HCT116 (cell line): ENCODE results near the gene PRODH. TPM values are rescaled to one million over a fixed set of nuclear protein-coding genes. Genes with fewer than 3 reads are reported as not detected.

Source experiments
- ATAC-seq: fragments of 200-7000 bp; cut with Tn5 transposase; 2 replicates; pipeline ENCODE4 v1.9.1; 2020; ENCODE audit warnings: mild to moderate bottlenecking, moderate library complexity
- BruUV-seq: library from RNA; stranded (reverse); fragments of 400-500 nt; replicated peaks from 2 replicates; lab custom pipeline; 2021; lab: Mats Ljungman, UMichigan
- CTCF ChIA-PET: fragments of 300-600 bp; sonication (Branson Sonifier 250); formaldehyde crosslinking; loops from one replicate; lab custom pipeline; 2021; ENCODE audit warnings: antibody characterized with exemption; lab: Charles Lee
- POLR2A ChIA-PET: fragments of 300-600, 350-600 bp; sonication (Branson Sonifier 250); formaldehyde crosslinking; loops from one replicate; lab custom pipeline; 2021; ENCODE audit warnings: antibody characterized with exemption; lab: Charles Lee
- RAD21 ChIA-PET, 2 experiments: fragments of 300-600 bp; sonication (Branson Sonifier 250); formaldehyde crosslinking; loops; one replicate each; lab custom pipeline; 2023; ENCODE audit warnings: low total read pairs in 2 of 2; ENCODE audit not compliant: uncharacterized antibody in 2 of 2, unreplicated experiment in 2 of 2, low non-redundant PET in 1 of 2; lab: Charles Lee
- DNase-seq: peaks from one replicate; pipeline ENCODE4 v3.0.0-alpha.2; 2010; ENCODE audit warnings: low read depth, low spot score
- H2AFZ ChIP-seq: fragments of 200-600 bp; shearing (Covaris generic), sonication (generic); 2 replicates; pipeline ENCODE4 v1.6.1; 2017; ENCODE audit warnings: low read depth, mixed run types, mixed read lengths, antibody characterized with exemption, low read length; ENCODE audit not compliant: poor library complexity, severe bottlenecking
- H3K27ac ChIP-seq: 2 replicates; pipeline ENCODE4 v1.5.1; 2012; ENCODE audit warnings: low read depth, low read length
- H3K27me3 ChIP-seq: fragments of 200-600 bp; sonication (generic); 2 replicates; pipeline ENCODE4 v1.6.1; 2016; ENCODE audit warnings: mixed run types, low read length, mixed read lengths; ENCODE audit not compliant: insufficient read depth
- H3K36me3 ChIP-seq, 2 experiments: fragments of 200-500 bp in 1 of 2; fragments of 200-600 bp in 1 of 2; sonication (Bioruptor generic) in 1 of 2; sonication (generic) in 1 of 2; 2 replicates each; pipeline versions ENCODE4 v1.5.1 to v1.6.1; 2014 to 2016; ENCODE audit warnings: low read length in 2 of 2, inconsistent platforms in 1 of 2, mixed read lengths in 1 of 2, mixed run types in 1 of 2; ENCODE audit not compliant: insufficient read depth in 2 of 2, control insufficient read depth in 1 of 2
- H3K4me1 ChIP-seq, 2 experiments: fragments of 200-600 bp in 1 of 2; sonication (generic) in 1 of 2; 2 replicates each; pipeline versions ENCODE4 v1.5.1 to v1.6.1; 2012 to 2017; ENCODE audit warnings: low read length in 2 of 2, inconsistent platforms in 1 of 2, mild to moderate bottlenecking in 1 of 2, mixed read lengths in 1 of 2, mixed run types in 1 of 2, moderate library complexity in 1 of 2; ENCODE audit not compliant: insufficient read depth in 2 of 2, control insufficient read depth in 1 of 2
- H3K4me2 ChIP-seq: fragments of 200-600 bp; sonication (generic); 2 replicates; pipeline ENCODE4 v1.6.1; 2017; ENCODE audit warnings: mixed run types, low read length, mixed read lengths
- H3K4me3 ChIP-seq, 2 experiments: fragments of 200-600 bp in 1 of 2; sonication (generic) in 1 of 2; replicated peaks in 1 of 2; 2 replicates each; pipeline ENCODE4 v1.5.1; 2011 to 2016; ENCODE audit warnings: low read length in 2 of 2, control low read depth in 1 of 2, low read depth in 1 of 2, mild to moderate bottlenecking in 1 of 2, mixed read lengths in 1 of 2, mixed run types in 1 of 2
- H3K79me2 ChIP-seq: fragments of 200-600 bp; sonication (generic); 2 replicates; pipeline ENCODE4 v1.6.1; 2017; ENCODE audit warnings: mild to moderate bottlenecking, mixed run types, low read length, moderate library complexity, mixed read lengths; ENCODE audit not compliant: insufficient read depth
- H3K9ac ChIP-seq: fragments of 200-600 bp; sonication (generic); 2 replicates; pipeline ENCODE4 v1.6.1; 2016; ENCODE audit warnings: low read length, mixed read lengths
- H3K9me2 ChIP-seq: fragments of 200-600 bp; sonication (generic), shearing (Covaris generic); 2 replicates; pipeline ENCODE4 v1.6.1; 2017; ENCODE audit warnings: mixed run types, mild to moderate bottlenecking, moderate library complexity; ENCODE audit not compliant: insufficient read depth
- H3K9me3 ChIP-seq, 2 experiments: fragments of 200-500 bp in 1 of 2; fragments of 200-600 bp in 1 of 2; sonication (Bioruptor generic) in 1 of 2; sonication (generic) in 1 of 2; 2 replicates each; pipeline ENCODE4 v1.6.1; 2014 to 2017; ENCODE audit warnings: low read length in 2 of 2, mixed read lengths in 2 of 2, inconsistent platforms in 1 of 2, low read depth in 1 of 2, mild to moderate bottlenecking in 1 of 2, mixed run types in 1 of 2, moderate library complexity in 1 of 2; ENCODE audit not compliant: control insufficient read depth in 1 of 2, insufficient read depth in 1 of 2
- H4K20me1 ChIP-seq: fragments of 200-600 bp; sonication (generic), shearing (Covaris generic); 2 replicates; pipeline ENCODE4 v1.6.1; 2017; ENCODE audit warnings: mixed run types, mild to moderate bottlenecking, moderate library complexity; ENCODE audit not compliant: insufficient read depth
- CBX3 ChIP-seq: IDR thresholded peaks from 2 replicates; pipeline ENCODE4 v1.6.1; 2012; ENCODE audit warnings: low read depth
- ELF1 ChIP-seq: IDR thresholded peaks from 2 replicates; pipeline ENCODE4 v1.6.1; 2012; ENCODE audit warnings: low read depth, borderline replicate concordance
- EZH2 ChIP-seq: fragments of 200-600 bp; sonication (generic); IDR thresholded peaks from 2 replicates; pipeline ENCODE4 v1.6.1; 2017; ENCODE audit warnings: antibody characterized with exemption, mixed run types
- EZH2phosphoT487 ChIP-seq: fragments of 200-600 bp; IDR thresholded peaks from 2 replicates; pipeline ENCODE4 v1.6.1; 2018; ENCODE audit warnings: antibody characterized with exemption, borderline replicate concordance
- FOSL1 ChIP-seq: IDR thresholded peaks from 2 replicates; pipeline ENCODE4 v1.6.1; 2012; ENCODE audit warnings: low read depth
- JUND ChIP-seq: IDR thresholded peaks from 2 replicates; pipeline ENCODE4 v1.6.1; 2012
- POLR2A ChIP-seq: IDR thresholded peaks from 2 replicates; pipeline ENCODE4 v1.7.0; 2011; ENCODE audit warnings: borderline replicate concordance; ENCODE audit not compliant: insufficient read depth, insufficient read length; ENCODE audit errors: extremely low read depth
- POLR2AphosphoS5 ChIP-seq: IDR thresholded peaks from 2 replicates; pipeline ENCODE4 v1.6.1; 2011; ENCODE audit warnings: mild to moderate bottlenecking, low read depth, low read length, moderate library complexity
- RAD21 ChIP-seq: IDR thresholded peaks from 2 replicates; pipeline ENCODE4 v1.6.1; 2012; ENCODE audit warnings: low read depth, mild to moderate bottlenecking
- SP1 ChIP-seq: IDR thresholded peaks from 2 replicates; pipeline ENCODE4 v1.6.1; 2012; ENCODE audit warnings: low read depth
- SRF ChIP-seq: IDR thresholded peaks from 2 replicates; pipeline ENCODE4 v1.6.1; 2012; ENCODE audit warnings: low read depth
- TCF7L2 ChIP-seq: IDR thresholded peaks from 2 replicates; pipeline ENCODE4 v1.7.0; 2011; ENCODE audit warnings: borderline replicate concordance, inconsistent platforms; ENCODE audit not compliant: insufficient read depth, insufficient read length; ENCODE audit errors: extremely low read depth
- YY1 ChIP-seq: IDR thresholded peaks from 2 replicates; pipeline ENCODE4 v1.6.1; 2011; ENCODE audit warnings: low read length, low read depth, moderate library complexity, mild to moderate bottlenecking; ENCODE audit not compliant: insufficient replicate concordance; ENCODE audit errors: extremely low read depth
- ZFX ChIP-seq: fragments of 450-650 bp; IDR thresholded peaks from 2 replicates; pipeline ENCODE4 v1.6.1; 2017
- ZNF274 ChIP-seq: fragments of 200-500 bp; sonication (Bioruptor generic); IDR thresholded peaks from 2 replicates; pipeline ENCODE4 v1.6.1; 2014; ENCODE audit warnings: mild to moderate bottlenecking, low read depth, low read length, inconsistent platforms
- intact Hi-C: fragments of 100-400 bp; cut with micrococcal nuclease; formaldehyde crosslinking; loops from 2 replicates; pipeline ENCODE4 v1.10.0; 2022
- total RNA-seq: library from RNA; stranded (reverse); gene quantifications from one replicate; pipeline ENCODE4 v1.2.1, GENCODE V29; 2021; ENCODE audit not compliant: unreplicated experiment
- TF ChIP-seq, protein P1 (sequence below): IDR thresholded peaks from 2 replicates; pipeline ENCODE4 v1.6.1; 2011; ENCODE audit warnings: mild to moderate bottlenecking, low read length, moderate library complexity; ENCODE audit not compliant: insufficient replicate concordance; ENCODE audit errors: extremely low read depth
- TF ChIP-seq, protein P2 (sequence below), 3 experiments: fragments of 200-600 bp in 1 of 3; sonication (generic) in 1 of 3; IDR thresholded peaks in 2 of 3; conservative IDR thresholded peaks in 1 of 3; 2 replicates each; pipeline ENCODE4 v1.5.1; 2012 to 2017; ENCODE audit warnings: low read depth in 2 of 3, low read length in 2 of 3, antibody characterized with exemption in 1 of 3, borderline replicate concordance in 1 of 3, control low read depth in 1 of 3, mild to moderate bottlenecking in 1 of 3, mixed read lengths in 1 of 3, mixed run types in 1 of 3, moderate library complexity in 1 of 3; ENCODE audit not compliant: insufficient read depth in 1 of 3
- TF ChIP-seq, protein P3 (sequence below): IDR thresholded peaks from 2 replicates; pipeline ENCODE4 v1.6.1; 2012; ENCODE audit warnings: low read depth

PRODH gene
- total RNA-seq, 1 experiment from 2014 or later: 3.2 TPM

DNA sequence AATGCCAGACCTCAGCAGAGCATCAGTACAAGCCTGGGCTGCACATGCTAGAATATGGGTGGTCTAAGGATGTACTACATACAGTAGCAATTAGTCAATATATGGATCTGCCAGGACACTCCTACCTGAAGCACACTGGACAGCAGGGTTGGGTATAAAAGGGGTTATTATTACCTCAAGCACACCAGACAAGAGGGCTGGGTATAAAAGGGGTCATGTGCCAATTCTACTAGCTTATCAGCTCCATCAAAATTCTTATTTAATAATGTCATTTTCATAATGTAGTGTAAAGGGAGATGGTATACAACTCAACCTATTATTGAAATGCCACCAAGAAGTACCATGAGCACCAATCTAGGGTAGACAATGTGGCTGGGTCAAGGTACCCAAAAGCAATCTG is 44.7 kb upstream of the PRODH start:
- Histone ChIP-seq H3K4me2 (no peak overlapping the region), H3K4me1 (no peaks in the 10 kb centered on the region), H3K9ac (no peak overlapping the region), H3K4me3 (no peak overlapping the region), H3K9me3 (peaks cover 6 to 13% of the 10 kb centered on the region in 2 experiments; a peak in 2 of 4 replicates), H3K9me2 (no peaks in the 10 kb centered on the region), H4K20me1 (no peaks in the 10 kb centered on the region), H3K79me2 (no peaks in the 10 kb centered on the region), H3K27me3 (no peaks in the 10 kb centered on the region), H3K36me3 (no peaks in the 10 kb centered on the region), H3K27ac (no peak overlapping the region), H2AFZ (no peak overlapping the region)
- ChIA-PET RAD21 (no interaction called here), POLR2A (no interaction called here), CTCF (no interaction called here)
- TF ChIP-seq SP1 (no peak), POLR2AphosphoS5 (no peak), ELF1 (no peak), ZFX (no peak), POLR2A (no peak), CBX3 (no peak), SRF (no peak), EZH2 (no peak), FOSL1 (no peak), TCF7L2 (no peak), ZNF274 (no peak), EZH2phosphoT487 (no peak), RAD21 (no peak), JUND (no peak), YY1 (no peak)
- TF ChIP-seq, protein P1, sequence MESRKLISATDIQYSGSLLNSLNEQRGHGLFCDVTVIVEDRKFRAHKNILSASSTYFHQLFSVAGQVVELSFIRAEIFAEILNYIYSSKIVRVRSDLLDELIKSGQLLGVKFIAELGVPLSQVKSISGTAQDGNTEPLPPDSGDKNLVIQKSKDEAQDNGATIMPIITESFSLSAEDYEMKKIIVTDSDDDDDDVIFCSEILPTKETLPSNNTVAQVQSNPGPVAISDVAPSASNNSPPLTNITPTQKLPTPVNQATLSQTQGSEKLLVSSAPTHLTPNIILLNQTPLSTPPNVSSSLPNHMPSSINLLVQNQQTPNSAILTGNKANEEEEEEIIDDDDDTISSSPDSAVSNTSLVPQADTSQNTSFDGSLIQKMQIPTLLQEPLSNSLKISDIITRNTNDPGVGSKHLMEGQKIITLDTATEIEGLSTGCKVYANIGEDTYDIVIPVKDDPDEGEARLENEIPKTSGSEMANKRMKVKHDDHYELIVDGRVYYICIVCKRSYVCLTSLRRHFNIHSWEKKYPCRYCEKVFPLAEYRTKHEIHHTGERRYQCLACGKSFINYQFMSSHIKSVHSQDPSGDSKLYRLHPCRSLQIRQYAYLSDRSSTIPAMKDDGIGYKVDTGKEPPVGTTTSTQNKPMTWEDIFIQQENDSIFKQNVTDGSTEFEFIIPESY: no peak
- TF ChIP-seq, protein P2, sequence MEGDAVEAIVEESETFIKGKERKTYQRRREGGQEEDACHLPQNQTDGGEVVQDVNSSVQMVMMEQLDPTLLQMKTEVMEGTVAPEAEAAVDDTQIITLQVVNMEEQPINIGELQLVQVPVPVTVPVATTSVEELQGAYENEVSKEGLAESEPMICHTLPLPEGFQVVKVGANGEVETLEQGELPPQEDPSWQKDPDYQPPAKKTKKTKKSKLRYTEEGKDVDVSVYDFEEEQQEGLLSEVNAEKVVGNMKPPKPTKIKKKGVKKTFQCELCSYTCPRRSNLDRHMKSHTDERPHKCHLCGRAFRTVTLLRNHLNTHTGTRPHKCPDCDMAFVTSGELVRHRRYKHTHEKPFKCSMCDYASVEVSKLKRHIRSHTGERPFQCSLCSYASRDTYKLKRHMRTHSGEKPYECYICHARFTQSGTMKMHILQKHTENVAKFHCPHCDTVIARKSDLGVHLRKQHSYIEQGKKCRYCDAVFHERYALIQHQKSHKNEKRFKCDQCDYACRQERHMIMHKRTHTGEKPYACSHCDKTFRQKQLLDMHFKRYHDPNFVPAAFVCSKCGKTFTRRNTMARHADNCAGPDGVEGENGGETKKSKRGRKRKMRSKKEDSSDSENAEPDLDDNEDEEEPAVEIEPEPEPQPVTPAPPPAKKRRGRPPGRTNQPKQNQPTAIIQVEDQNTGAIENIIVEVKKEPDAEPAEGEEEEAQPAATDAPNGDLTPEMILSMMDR (IDR thresholded peaks at IDR 0.05 in 2 of 3, conservative IDR thresholded peaks at IDR 0.05 in 1 of 3; ENCODE audit: borderline replicate concordance in 1 of 3, insufficient read depth in 1 of 3, low read depth in 2 of 3, low read length in 2 of 3): no peak
- TF ChIP-seq, protein P3, sequence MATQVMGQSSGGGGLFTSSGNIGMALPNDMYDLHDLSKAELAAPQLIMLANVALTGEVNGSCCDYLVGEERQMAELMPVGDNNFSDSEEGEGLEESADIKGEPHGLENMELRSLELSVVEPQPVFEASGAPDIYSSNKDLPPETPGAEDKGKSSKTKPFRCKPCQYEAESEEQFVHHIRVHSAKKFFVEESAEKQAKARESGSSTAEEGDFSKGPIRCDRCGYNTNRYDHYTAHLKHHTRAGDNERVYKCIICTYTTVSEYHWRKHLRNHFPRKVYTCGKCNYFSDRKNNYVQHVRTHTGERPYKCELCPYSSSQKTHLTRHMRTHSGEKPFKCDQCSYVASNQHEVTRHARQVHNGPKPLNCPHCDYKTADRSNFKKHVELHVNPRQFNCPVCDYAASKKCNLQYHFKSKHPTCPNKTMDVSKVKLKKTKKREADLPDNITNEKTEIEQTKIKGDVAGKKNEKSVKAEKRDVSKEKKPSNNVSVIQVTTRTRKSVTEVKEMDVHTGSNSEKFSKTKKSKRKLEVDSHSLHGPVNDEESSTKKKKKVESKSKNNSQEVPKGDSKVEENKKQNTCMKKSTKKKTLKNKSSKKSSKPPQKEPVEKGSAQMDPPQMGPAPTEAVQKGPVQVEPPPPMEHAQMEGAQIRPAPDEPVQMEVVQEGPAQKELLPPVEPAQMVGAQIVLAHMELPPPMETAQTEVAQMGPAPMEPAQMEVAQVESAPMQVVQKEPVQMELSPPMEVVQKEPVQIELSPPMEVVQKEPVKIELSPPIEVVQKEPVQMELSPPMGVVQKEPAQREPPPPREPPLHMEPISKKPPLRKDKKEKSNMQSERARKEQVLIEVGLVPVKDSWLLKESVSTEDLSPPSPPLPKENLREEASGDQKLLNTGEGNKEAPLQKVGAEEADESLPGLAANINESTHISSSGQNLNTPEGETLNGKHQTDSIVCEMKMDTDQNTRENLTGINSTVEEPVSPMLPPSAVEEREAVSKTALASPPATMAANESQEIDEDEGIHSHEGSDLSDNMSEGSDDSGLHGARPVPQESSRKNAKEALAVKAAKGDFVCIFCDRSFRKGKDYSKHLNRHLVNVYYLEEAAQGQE: no peak
- ATAC-seq (no peak), DNase-seq (no peak)
- no TSS peak for BruUV-seq
- intact Hi-C loops: no loop called here
